22Rv1 (cell line): ENCODE results near the gene GRIN2B.

Experiments used
- CTCF ChIP-seq: fragments of 450-650 bp; IDR thresholded peaks from 2 replicates; pipeline ENCODE4 v1.5.1; 2017; ENCODE audit warnings: mild to moderate bottlenecking
- ZFX ChIP-seq: fragments of 450-650 bp; IDR thresholded peaks from 2 replicates; pipeline ENCODE4 v1.6.1; 2017; ENCODE audit warnings: antibody characterized with exemption, borderline replicate concordance

GRCh38 chr12:13935169-13935568 is 46.2 kb downstream of the GRIN2B start:
- no peak for TF ChIP-seq CTCF
- TF ChIP-seq ZFX, result no peak
